Measurements from ENCODE around the gene ARRDC2.

Gene ARRDC2

DNA sequence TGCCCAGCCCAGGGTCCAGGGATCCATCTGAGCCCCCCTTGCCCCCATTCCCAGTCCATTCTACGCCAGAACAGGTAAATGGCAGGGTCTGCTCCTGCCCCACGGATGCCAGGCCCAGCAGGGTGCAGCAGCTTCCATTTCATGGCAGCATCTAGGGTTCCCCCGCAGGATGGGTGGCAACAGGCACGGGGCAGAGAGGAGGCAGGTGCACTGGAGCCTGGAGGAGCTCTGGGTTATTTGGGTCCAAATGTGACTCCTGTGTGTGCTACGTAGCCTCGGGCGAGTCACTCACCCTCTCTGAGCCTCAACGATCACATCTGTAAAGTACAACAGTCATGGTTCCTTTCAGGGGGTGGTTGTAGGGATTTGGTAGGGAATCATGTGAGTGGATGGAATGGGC is 51.3 kb downstream of the ARRDC2 start:
- DNase-seq, result no peak

DNA sequence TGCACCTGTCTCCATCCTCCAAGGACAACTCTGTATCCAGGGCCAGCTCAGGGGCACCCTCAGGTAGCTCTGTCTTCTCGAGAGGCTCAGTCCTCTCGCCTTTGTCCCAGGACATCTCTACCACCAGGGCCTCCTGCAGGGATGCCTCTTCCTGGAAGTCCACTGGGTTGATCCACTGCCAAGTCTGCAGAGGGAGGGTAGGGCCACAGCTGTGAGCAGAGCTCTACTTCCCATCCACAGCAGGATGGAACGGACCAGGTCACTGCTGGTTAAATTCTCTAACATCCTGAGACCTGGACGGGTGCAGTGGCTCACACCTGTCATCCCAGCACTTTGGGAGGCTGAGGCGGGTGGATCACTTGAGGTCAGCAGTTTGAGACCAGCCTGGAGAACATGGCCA is 51.9 kb downstream of the ARRDC2 start:
- DNase-seq, result no peak

- DNase-seq, result no peak
Measured at GRCh38 chr19:18060472-18060871, 52.5 kb downstream of the ARRDC2 start.

GRCh38 chr19:18062028-18062427 is 54.1 kb downstream of the ARRDC2 start:
- DNase-seq, result peak; percentile 40

DNA sequence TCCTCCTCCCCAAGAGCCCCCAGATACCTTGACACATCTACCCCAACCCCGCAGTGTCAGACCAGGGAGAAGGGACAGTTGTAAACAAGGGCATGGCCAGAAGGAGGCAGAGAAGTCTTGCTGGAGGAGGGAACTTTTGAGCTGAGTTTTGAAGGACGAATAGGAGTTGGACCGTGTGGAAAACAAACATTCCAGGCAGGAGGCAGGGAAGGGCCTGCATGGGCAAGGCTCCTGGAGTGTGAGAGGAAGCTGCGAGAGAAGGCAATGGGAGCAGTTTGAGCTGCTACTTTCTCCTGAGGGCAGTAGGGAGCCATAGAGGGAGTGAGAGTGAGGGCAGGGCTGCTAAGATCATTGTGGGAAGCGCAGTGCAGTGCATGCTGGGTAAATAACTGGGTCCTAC is 55.5 kb downstream of the ARRDC2 start:
- no peak for DNase-seq

Data from DMS153 (cell line).